ENCODE results near the gene RHBDL1. TPM values are rescaled to one million over a fixed set of nuclear protein-coding genes. Genes with fewer than 3 reads are reported as not detected.

Gene RHBDL1
- total RNA-seq, 2 experiments from 2014 or later, result 0.79 to 0.89 TPM

GRCh38 chr16:720990-721764, 45.7 kb downstream of the RHBDL1 start, which contains the start of gene ANTKMT:
TSS of gene ANTKMT (plus strand) at chr16:721146. CDS start at chr16:721275, 129 bp downstream.
- TF ChIP-seq CTCF (IDR thresholded peaks at IDR 0.05), result no peak
- intact Hi-C loops (cut with micrococcal nuclease), result no loop called here
- H3K36me3 Mint-ChIP-seq (ENCODE audit: low read depth), result no peaks in the 10 kb centered on the region
- ChIA-PET POLR2A (interaction anchor here (0.8 to 8.1 kb wide), 8 partner anchors 7 to 195 kb away, joined by 3 to 84 read pairs (median 8); partner anchors contain the start of genes CIAO3 and HAGHL), CTCF (interaction anchor here (0.7 to 19.6 kb wide), 8 partner anchors 9 to 82 kb away, joined by 3 to 207 read pairs (median 6); partner anchors contain the start of genes CIAO3 and METRN)
- no peaks in the 10 kb centered on the region for H3K27me3 Mint-ChIP-seq
- DNase-seq (peak; percentile 85), ATAC-seq (peak; percentile 67)
- H3K9me3 Mint-ChIP-seq, result no peaks in the 10 kb centered on the region
- peaks cover 26% of the 10 kb centered on the region for H3K4me1 Mint-ChIP-seq (ENCODE audit: low read depth)
- peak within 1 kb of the TSS; percentile 78 for H3K4me3 Mint-ChIP-seq
- H3K27ac Mint-ChIP-seq, result peak within 1 kb of the TSS; percentile 78

- Mint-ChIP-seq H3K27ac (no peak overlapping the region), H3K4me1 (ENCODE audit: low read depth) (peaks cover 22% of the 10 kb centered on the region), H3K4me3 (peak overlapping the region; percentile 64), H3K27me3 (no peaks in the 10 kb centered on the region), H3K36me3 (ENCODE audit: low read depth) (no peaks in the 10 kb centered on the region), H3K9me3 (no peaks in the 10 kb centered on the region)
- CTCF ChIA-PET, result interaction anchor here (0.8 to 19.6 kb wide), 8 partner anchors 8 to 82 kb away, joined by 3 to 207 read pairs (median 6); partner anchors contain the start of genes CIAO3 and METRN
- DNase-seq, result peak; percentile 37
- POLR2A ChIA-PET, result interaction anchor here (0.7 to 8.1 kb wide), 6 partner anchors 8 to 80 kb away, joined by 3 to 84 read pairs (median 8); partner anchors contain the start of gene CIAO3
- intact Hi-C loops (cut with micrococcal nuclease), result no loop called here
- TF ChIP-seq CTCF (IDR thresholded peaks at IDR 0.05), result no peak
- ATAC-seq, result no peak
These were observed 46.5 kb downstream of the RHBDL1 start for GRCh38 chr16:721765-722540.

- DNase-seq (no peak), ATAC-seq (no peak)
- H3K27ac Mint-ChIP-seq, result no peak overlapping the region
- no peaks in the 10 kb centered on the region for H3K27me3 Mint-ChIP-seq
- H3K9me3 Mint-ChIP-seq, result no peaks in the 10 kb centered on the region
- ChIA-PET POLR2A (interaction anchor here (0.7 to 8.1 kb wide), 6 partner anchors 11 to 81 kb away, joined by 3 to 84 read pairs (median 3); partner anchors contain the start of gene CIAO3), CTCF (interaction anchor here (1.3 to 19.6 kb wide), 5 partner anchors 10 to 19 kb away, joined by 3 to 207 read pairs (median 15); partner anchors contain the start of genes CIAO3 and METRN)
- H3K36me3 Mint-ChIP-seq (ENCODE audit: low read depth), result no peaks in the 10 kb centered on the region
- H3K4me3 Mint-ChIP-seq, result peak overlapping the region; percentile 64
- H3K4me1 Mint-ChIP-seq (ENCODE audit: low read depth), result peaks cover 22% of the 10 kb centered on the region
- intact Hi-C loops (cut with micrococcal nuclease), result no loop called here
- no peak for TF ChIP-seq CTCF (IDR thresholded peaks at IDR 0.05)
These were observed 47.6 kb downstream of the RHBDL1 start for GRCh38 chr16:722835-723633.

- no peaks in the 10 kb centered on the region for H3K9me3 Mint-ChIP-seq
- CTCF ChIA-PET, result interaction anchor here (2.6 to 19.6 kb wide), 4 partner anchors 9 to 62 kb away, joined by 6 to 207 read pairs (median 12); partner anchors contain the start of genes CIAO3 and METRN
- peaks cover 19% of the 10 kb centered on the region for H3K4me1 Mint-ChIP-seq (ENCODE audit: low read depth)
- intact Hi-C loops (cut with micrococcal nuclease), result no loop called here
- TF ChIP-seq CTCF (IDR thresholded peaks at IDR 0.05), result no peak
- POLR2A ChIA-PET, result interaction anchor here (0.8 to 8.1 kb wide), 6 partner anchors 11 to 40 kb away, joined by 3 to 84 read pairs (median 3); partner anchors contain the start of genes CIAO3 and JMJD8
- H3K4me3 Mint-ChIP-seq, result no peak overlapping the region
- ATAC-seq (no peak), DNase-seq (no peak)
- H3K36me3 Mint-ChIP-seq (ENCODE audit: low read depth), result no peaks in the 10 kb centered on the region
- H3K27me3 Mint-ChIP-seq, result no peaks in the 10 kb centered on the region
- no peak overlapping the region for H3K27ac Mint-ChIP-seq
These were observed 48.2 kb downstream of the RHBDL1 start for GRCh38 chr16:723695-724094.

Data from activated CD8-positive, alpha-beta T cell treated with anti-CD3 and anti-CD28 coated beads for 36 hours (primary cell).